ENCODE data around the gene VPS52. TPM values are rescaled to one million over a fixed set of nuclear protein-coding genes. Genes with fewer than 3 reads are reported as not detected.

Gene VPS52
- total and polyA plus RNA-seq, 9 of the 15 experiments (the other 6 are each of a cell fraction or from before 2014, with no cell fraction given), result 24.4 to 103 (median 40.2) TPM

GRCh38 chr6:33201935-33202334, 69.7 kb downstream of the VPS52 start:
- Histone ChIP-seq H2AFZ (ENCODE audit: low read depth, low read length) (no peak overlapping the region), H3K4me2 (ENCODE audit: insufficient read depth, low read length) (peak overlapping the region; percentile 100), H3K4me3 (peak overlapping the region; percentile 65), H3K79me2 (ENCODE audit: control insufficient read depth, insufficient read depth, low read length) (peaks cover 74% of the 10 kb centered on the region), H3K36me3 (ENCODE audit: control insufficient read depth, insufficient read depth, low read length) (peaks cover 41% of the 10 kb centered on the region), H3K4me1 (replicated peaks in 1 of 2; ENCODE audit: control insufficient read depth in 2 of 2, insufficient read depth in 2 of 2, low read length in 2 of 2) (peaks cover 55 to 62% of the 10 kb centered on the region in 2 experiments; a peak in 4 of 5 replicates), H3K9ac (ENCODE audit: insufficient read depth in 1 of 2, low read depth in 2 of 2, low read length in 2 of 2) (peak overlapping the region; percentile 97 to 100; a peak in 3 of 4 replicates), H3K27ac (ENCODE audit: extremely low read depth, low read depth, low read length) (peak overlapping the region; percentile 99; the same call in 2 of the 3 replicates), H4K20me1 (replicated peaks; ENCODE audit: control insufficient read depth, insufficient read depth, low read length) (peaks cover 22% of the 10 kb centered on the region), H3K9me3 (replicated peaks; ENCODE audit: control insufficient read depth, insufficient read depth, low read depth, low read length) (no peaks in the 10 kb centered on the region), H3K27me3 (ENCODE audit: control insufficient read depth in 2 of 2, insufficient read depth in 2 of 2, low read length in 2 of 2) (no peaks in the 10 kb centered on the region), H3K9me1 (ENCODE audit: control insufficient read depth, insufficient read depth, low read length) (peaks cover 3% of the 10 kb centered on the region)
- FAIRE-seq, result no peak
- no TSS peak for BruUV-seq (replicated peaks)
- intact Hi-C loops (cut with micrococcal nuclease) (loop anchor here (2.0 to 5.0 kb wide), 4 partner anchors 47 to 1070 kb away; partner anchors contain the start of genes FKBPL and PHF1), in situ Hi-C loops (cut with MboI) (no loop called here)
- DNase-seq (ENCODE audit: extremely low read depth in 1 of 4, low spot score in 3 of 4), result no peak
- no peak for ATAC-seq
- ChIA-PET CTCF (ENCODE audit: low intra/inter-chr PET ratio) (no interaction called here), POLR2A (interaction anchor here (0.6 to 1.8 kb wide), 4 partner anchors 10 to 112 kb away, joined by 3 to 9 read pairs (median 4); no protein-coding TSS in a partner anchor)
- WGBS (ENCODE audit: insufficient coverage, low coverage, missing lambda C conversion rate), result 6% methylated on average over 5 of the region's 6 CpGs
- TF ChIP-seq NFYB (IDR thresholded peaks at IDR 0.05; ENCODE audit: extremely low read depth, insufficient read length) (no peak), MAFG (tag; conservative IDR thresholded peaks at IDR 0.05) (no peak), ARID4B (CRISPR knock-in tag; IDR thresholded peaks at IDR 0.05) (0 out of 2 replicates have a peak, but pooled peaks have one; percentile 5), MAX (CRISPR knock-in tag; IDR thresholded peaks at IDR 0.05) (peak; percentile 27; the same call in 1 of the 2 replicates), KLF6 (CRISPR knock-in tag; IDR thresholded peaks at IDR 0.05; ENCODE audit: borderline replicate concordance) (no peak), TBP (optimal IDR thresholded peaks at IDR 0.05; ENCODE audit: low read depth, low read length) (no peak), NFIX (CRISPR knock-in tag; IDR thresholded peaks at IDR 0.05; ENCODE audit: low read depth) (no peak), ZNF316 (IDR thresholded peaks at IDR 0.05) (no peak), ZNF398 (CRISPR knock-in tag; IDR thresholded peaks at IDR 0.05) (no peak), HNRNPL (IDR thresholded peaks at IDR 0.05; ENCODE audit: low read depth, low read length) (no peak), FOXA3 (CRISPR knock-in tag; conservative IDR thresholded peaks at IDR 0.05 in 1 of 2, IDR thresholded peaks at IDR 0.05 in 1 of 2) (0 out of 4 replicates have a peak, but pooled peaks of 1 of the 2 experiments have one; percentile 30)
